GM19438 (cell line): ENCODE results near the gene BMP6.

Experiments
- ATAC-seq: cut with Tn5 transposase; IDR thresholded peaks from one replicate; pipeline ENCODE4 v1.9.1; 2021; ENCODE audit warnings: low read depth; ENCODE audit not compliant: unreplicated experiment

The BMP6 gene

GRCh38 chr6:7725849-7726415 lies at the start of gene BMP6:
Gene BMP6, plus strand, starts transcription at chr6:7726099. Its CDS starts 857 bp downstream, at chr6:7726956.
- ATAC-seq, result peak; percentile 70

- no peak for ATAC-seq
Observed at GRCh38 chr6:7677229-7677628, 48.7 kb upstream of the BMP6 start.

DNA sequence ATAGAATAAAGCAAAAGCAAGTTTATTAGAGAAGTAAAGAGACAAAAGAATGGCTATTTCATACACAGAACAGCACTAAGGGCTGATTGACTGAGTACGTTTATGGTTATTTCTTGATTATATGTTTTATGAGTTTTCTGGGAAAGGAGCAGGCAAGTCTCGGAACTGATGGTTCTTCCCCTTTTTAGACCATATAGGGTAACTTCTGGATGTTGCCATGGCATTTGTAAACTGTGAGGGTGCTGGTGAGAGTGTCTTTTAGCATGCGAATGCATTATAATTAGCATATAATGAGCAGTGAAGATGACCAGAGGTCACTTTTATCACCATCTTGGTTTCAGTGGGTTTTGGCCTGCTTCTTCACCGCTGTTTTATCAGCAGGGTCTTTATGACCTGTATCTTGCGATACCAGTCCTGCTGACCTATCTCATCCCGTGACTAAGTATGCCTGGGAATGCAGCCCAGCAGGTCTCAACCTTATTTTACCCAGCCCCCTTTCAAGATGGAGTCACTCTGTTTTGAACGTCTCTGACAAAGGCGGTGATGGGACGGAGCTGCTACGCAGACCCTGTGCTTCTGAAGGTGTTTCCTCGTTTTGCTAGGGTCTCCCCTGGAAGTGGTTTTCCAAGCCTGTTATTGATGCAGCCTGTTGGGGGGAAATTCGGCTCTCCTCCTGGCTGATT lies 45.4 kb upstream of the BMP6 start:
- no peak for ATAC-seq

DNA sequence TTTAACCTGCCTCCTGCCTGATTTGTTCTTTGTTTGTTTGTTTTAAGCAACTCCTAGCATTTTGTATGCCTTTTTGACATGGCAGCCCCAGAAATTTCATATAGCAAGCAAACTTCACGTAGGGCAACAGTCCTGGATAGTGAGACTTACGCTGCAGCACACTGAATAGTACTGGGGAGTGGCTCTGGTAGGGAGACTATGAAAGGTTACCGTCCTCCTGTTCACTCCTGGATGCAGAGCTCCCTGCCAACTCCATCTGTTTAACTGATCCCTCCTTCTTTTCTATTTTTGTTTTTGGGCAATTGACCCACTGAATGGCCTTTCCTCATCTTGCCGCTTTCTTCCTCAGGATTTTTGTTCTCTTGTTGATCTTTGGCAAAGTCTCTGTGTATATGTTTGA lies 44.5 kb upstream of the BMP6 start:
- ATAC-seq, result no peak

- ATAC-seq, result no peak
Observed at GRCh38 chr6:7684076-7684475, 41.8 kb upstream of the BMP6 start.

- ATAC-seq, result no peak
Observed at GRCh38 chr6:7684843-7685242, 41.1 kb upstream of the BMP6 start.

- ATAC-seq, result no peak
Observed at GRCh38 chr6:7685276-7685675, 40.6 kb upstream of the BMP6 start.

DNA sequence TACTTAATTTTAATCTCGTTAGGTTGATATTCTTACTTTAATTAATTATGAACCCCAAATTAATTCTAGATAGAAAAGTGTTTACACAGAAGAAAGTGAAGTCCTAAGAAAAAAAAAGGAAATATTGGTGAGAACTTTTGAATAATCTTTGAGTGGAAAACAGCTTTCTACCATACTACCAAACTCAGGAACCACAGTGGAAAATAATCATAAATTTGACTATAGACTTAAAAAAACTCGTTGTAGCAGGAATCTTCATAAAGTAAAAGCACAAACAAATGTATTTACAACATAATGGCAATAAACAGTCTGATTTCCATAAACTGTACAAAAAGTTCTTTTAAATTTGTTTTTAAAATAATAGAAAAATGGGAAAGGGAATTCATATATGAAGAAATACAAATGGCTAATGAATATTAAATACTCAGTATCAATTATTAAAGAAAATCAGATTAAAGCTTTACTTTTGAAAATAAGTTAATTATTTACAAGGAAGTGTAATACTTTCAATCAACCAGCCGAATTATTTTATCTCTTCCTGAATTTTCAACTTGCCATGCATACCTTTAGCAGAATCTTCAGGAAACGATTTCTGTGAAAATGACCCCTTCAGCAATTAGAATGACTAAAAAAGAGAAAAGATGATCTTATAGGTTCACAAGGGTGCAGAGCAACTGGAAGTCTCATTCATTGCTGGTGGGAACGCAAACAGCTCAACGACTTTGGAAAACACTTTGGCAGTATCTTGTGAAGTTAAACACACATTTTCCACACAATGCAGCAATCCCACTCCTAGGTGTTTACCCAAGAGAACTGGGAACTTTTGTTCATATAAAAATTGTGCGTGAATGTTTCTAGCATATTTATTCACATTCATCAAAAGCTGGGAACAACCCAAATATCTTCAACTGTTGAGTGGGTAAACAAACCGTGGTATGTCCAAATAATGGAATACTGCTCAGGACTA lies 38.5 kb upstream of the BMP6 start:
- no peak for ATAC-seq

DNA sequence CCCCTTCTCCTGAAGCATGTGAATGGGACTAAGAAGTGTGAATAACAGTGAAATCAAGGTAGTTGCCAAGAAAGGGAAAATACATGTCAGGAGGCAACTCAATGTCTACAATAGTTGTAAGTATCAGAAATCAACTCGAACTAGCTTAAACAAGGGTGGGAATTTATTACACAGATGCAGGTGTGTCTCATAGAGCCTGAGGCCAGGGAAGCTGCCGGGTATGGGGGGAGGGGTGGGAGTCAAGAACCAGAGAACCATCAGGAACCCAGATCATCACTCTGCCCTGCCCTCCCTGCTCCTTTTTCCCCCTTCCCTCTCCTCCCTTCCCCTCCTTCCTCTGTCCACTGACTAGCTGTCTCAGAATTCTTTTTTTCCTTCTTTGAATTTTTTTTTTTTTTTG lies 34.9 kb upstream of the BMP6 start:
- ATAC-seq, result no peak

- ATAC-seq, result no peak
Observed at GRCh38 chr6:7691675-7692452, 34.0 kb upstream of the BMP6 start.

DNA sequence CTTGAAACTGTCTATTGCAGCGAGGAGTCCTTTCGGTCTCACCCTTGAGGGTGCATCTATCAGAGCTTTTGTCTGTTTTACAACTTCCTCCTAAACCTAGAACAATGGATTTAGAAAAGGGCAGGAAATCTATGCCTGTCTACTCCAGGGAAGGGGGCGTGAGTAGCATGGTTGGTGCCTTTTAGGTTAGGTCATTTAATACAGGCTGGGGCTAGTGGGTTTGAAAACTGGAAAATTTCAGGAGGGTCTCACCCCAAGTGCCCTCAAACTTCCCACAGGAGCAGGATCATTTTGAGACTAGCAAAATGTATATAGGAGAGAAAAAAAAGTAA lies 33.5 kb upstream of the BMP6 start:
- ATAC-seq, result no peak

GRCh38 chr6:7693827-7694226 lies 32.1 kb upstream of the BMP6 start:
- no peak for ATAC-seq

GRCh38 chr6:7696061-7696460 lies 29.8 kb upstream of the BMP6 start:
- no peak for ATAC-seq

- no peak for ATAC-seq
Observed at GRCh38 chr6:7697432-7697819, 28.5 kb upstream of the BMP6 start.

GRCh38 chr6:7697820-7698623 lies 27.9 kb upstream of the BMP6 start:
- ATAC-seq, result no peak

GRCh38 chr6:7701212-7701834 lies 24.6 kb upstream of the BMP6 start:
- no peak for ATAC-seq

- ATAC-seq, result no peak
Observed at GRCh38 chr6:7703148-7703680, 22.7 kb upstream of the BMP6 start.

- no peak for ATAC-seq
Observed at GRCh38 chr6:7705483-7705882, 20.4 kb upstream of the BMP6 start.

DNA sequence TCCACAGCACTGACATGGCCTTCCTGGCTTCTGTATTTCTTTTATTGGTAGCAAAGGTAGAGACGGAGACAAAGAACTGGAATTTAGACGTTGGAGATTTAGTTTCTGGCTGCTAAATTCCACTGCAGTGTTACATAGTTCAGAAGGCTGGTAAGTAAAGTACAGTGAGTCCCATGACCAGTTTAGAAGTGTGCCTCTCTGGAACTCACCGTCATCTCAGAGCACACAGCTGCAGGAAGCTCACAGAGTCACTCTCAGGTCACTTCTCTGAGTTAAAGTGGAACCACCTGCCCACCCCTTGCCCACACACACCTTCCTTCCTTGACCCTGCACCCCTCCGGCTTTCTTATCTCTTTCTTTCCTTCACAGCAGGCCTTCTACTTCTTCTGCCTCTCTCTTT lies 19.6 kb upstream of the BMP6 start:
- ATAC-seq, result no peak
